ENCODE measurements around the gene ADCY1.

The ADCY1 gene

GRCh38 chr7:45708046-45708950, 134.1 kb downstream of the ADCY1 start:
- ATAC-seq (ENCODE audit: low read depth) (no peak), DNase-seq (ENCODE audit: low spot score in 2 of 2) (no peak)
- H3K4me3 Mint-ChIP-seq = no peak overlapping the region
- H3K27me3 Mint-ChIP-seq = peaks cover 2% of the 10 kb centered on the region
- no peak overlapping the region for H3K27ac Mint-ChIP-seq
- H3K9me3 Mint-ChIP-seq = no peaks in the 10 kb centered on the region
- no peaks in the 10 kb centered on the region for H3K36me3 Mint-ChIP-seq
- no peaks in the 10 kb centered on the region for H3K4me1 Mint-ChIP-seq

DNA sequence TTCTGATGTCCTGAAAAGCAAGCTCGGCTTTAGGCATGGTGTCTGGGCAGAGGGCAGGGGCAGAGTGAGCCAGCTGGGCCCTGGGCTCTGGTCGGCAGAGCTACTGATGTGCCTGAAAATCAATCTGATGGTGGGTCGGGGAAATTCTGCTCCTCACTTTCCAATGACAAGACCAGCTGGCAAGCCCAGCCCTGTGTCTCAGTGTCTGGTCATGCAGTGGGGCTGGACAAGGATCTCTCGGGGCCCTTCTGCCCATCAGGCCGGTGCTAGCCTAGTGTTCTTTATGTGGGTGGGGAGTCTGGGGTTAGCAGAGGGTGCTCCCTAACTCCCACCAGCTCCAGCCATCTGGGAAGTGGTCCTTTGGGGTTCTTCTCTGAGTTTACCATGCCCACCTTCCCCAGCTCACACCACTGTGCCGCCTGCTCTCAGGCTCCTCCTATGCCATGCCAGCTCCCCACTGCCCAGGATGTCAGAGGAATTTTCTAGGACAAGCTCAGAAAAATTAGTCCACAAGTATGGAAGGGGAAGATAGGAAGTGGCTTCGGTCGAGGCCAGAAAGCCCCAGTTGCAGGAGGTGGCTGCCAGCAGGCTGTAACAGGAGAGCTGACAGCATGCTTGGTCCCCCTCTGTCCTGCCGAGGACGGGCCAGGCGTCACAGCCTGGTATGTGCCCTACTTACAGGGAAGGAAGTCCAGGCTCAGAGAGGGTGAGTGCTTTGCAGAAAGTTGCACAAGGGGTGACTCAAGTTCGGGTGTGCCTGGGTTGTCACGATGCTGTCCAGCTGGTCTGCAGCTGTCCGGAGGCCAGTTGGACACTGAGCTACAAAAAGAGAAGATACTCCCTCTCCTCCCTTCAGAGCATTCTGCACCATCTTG, 135.2 kb downstream of the ADCY1 start:
- H3K27ac Mint-ChIP-seq = no peak overlapping the region
- ATAC-seq (ENCODE audit: low read depth) = no peak

GRCh38 chr7:45710271-45711160, 136.3 kb downstream of the ADCY1 start:
- H3K9me3 Mint-ChIP-seq = no peaks in the 10 kb centered on the region
- no peak overlapping the region for H3K4me3 Mint-ChIP-seq
- peaks cover 2% of the 10 kb centered on the region for H3K27me3 Mint-ChIP-seq
- no peaks in the 10 kb centered on the region for H3K4me1 Mint-ChIP-seq
- DNase-seq (ENCODE audit: low spot score in 2 of 2) (no peak), ATAC-seq (ENCODE audit: low read depth) (no peak)
- H3K36me3 Mint-ChIP-seq = no peaks in the 10 kb centered on the region
- no peak overlapping the region for H3K27ac Mint-ChIP-seq

More for the DNA sequence above, 135.2 kb downstream of the ADCY1 start:
- H3K36me3 Mint-ChIP-seq = no peaks in the 10 kb centered on the region
- H3K9me3 Mint-ChIP-seq = no peaks in the 10 kb centered on the region
- no peak overlapping the region for H3K4me3 Mint-ChIP-seq
- H3K27me3 Mint-ChIP-seq = peaks cover 2% of the 10 kb centered on the region
- DNase-seq (ENCODE audit: low spot score in 2 of 2) = no peak
- H3K4me1 Mint-ChIP-seq = no peaks in the 10 kb centered on the region

GRCh38 chr7:45711161-45711490, 137.0 kb downstream of the ADCY1 start:
- H3K4me3 Mint-ChIP-seq = no peak overlapping the region
- H3K36me3 Mint-ChIP-seq = no peaks in the 10 kb centered on the region
- H3K9me3 Mint-ChIP-seq = no peaks in the 10 kb centered on the region
- H3K4me1 Mint-ChIP-seq = no peaks in the 10 kb centered on the region
- H3K27ac Mint-ChIP-seq = no peak overlapping the region
- DNase-seq (ENCODE audit: low spot score in 2 of 2) (no peak), ATAC-seq (ENCODE audit: low read depth) (no peak)
- peaks cover 2% of the 10 kb centered on the region for H3K27me3 Mint-ChIP-seq

DNA sequence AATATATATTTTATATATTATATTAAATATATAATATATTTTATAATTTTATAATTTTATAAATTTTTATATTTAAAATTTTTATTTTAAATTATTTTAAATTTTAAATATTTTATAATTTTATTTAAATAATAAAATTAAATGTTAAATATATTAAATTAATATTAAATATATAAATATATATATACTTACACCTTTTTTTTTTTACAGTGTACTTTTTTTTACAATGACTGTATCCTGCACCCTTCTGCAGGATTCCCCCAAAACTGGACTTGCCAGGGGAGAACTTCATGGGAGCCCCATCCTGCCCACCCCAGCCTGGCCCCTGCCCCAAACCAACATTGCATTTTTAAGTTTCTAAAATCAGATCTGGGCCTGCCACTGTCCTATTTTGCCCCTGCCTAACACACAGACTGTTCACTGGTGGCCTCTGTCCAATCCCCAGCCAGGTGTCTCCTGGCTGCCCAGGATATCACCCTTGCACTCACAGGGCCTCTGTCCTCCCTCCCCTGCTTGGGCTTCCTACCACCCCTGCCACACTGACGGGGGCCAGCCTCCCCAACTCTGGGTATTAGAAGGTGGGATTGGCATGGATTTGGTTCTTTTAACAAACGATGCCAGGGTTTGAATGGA, 138.0 kb downstream of the ADCY1 start:
- DNase-seq (ENCODE audit: low spot score in 2 of 2) (no peak), ATAC-seq (ENCODE audit: low read depth) (no peak)
- Mint-ChIP-seq H3K27ac (no peak overlapping the region), H3K9me3 (no peaks in the 10 kb centered on the region), H3K27me3 (peaks cover 2% of the 10 kb centered on the region), H3K36me3 (no peaks in the 10 kb centered on the region), H3K4me1 (no peaks in the 10 kb centered on the region), H3K4me3 (no peak overlapping the region)

DNA sequence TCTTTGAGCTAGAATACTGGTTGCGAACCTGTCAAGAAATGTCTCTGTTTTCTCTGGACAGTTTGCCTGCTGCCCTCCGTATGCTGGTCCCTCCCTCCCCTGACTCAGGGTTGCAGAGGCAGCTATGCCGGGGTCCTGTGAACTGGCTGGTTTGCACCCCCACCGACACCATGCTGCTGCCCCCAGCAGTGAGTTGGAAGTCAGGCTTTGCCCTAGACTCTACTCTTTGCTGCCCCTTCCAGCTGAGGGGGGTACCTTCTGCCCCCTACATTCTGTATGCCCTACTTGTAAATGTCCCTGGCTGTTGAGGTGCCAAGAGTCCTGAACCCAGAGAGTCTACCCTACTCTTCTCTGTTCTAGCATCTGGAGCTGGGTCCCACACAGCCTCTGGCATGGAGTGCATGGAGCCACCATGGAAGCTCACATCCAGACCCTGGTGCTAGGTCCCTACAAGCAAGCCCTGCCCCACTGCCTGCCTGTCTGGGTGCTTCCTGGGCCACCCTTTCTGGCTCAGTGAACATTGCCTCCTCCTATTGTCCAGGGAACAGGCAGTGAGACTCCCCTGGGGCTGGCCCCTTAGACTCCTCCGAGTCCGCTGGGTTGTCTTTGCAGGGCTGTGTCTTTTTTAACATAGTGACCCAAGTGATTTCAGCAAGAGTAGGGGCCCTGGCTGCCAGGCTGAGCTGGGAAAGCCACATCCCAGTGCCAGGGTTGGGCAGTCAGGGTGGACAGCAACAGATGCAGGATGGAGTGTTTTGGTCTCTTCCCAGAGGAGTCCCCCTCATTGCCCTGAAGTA, 138.9 kb downstream of the ADCY1 start:
- Mint-ChIP-seq H3K4me3 (no peak overlapping the region), H3K4me1 (no peaks in the 10 kb centered on the region), H3K27me3 (peaks cover 2% of the 10 kb centered on the region), H3K27ac (no peak overlapping the region), H3K9me3 (no peaks in the 10 kb centered on the region), H3K36me3 (no peaks in the 10 kb centered on the region)
- ATAC-seq (ENCODE audit: low read depth) (no peak), DNase-seq (ENCODE audit: low spot score in 2 of 2) (no peak)

GRCh38 chr7:45713669-45714520, 139.7 kb downstream of the ADCY1 start:
- peaks cover 2% of the 10 kb centered on the region for H3K27me3 Mint-ChIP-seq
- no peak overlapping the region for H3K27ac Mint-ChIP-seq
- ATAC-seq (ENCODE audit: low read depth) = no peak
- no peak for DNase-seq (ENCODE audit: low spot score in 2 of 2)
- H3K4me3 Mint-ChIP-seq = no peak overlapping the region
- H3K4me1 Mint-ChIP-seq = no peaks in the 10 kb centered on the region
- H3K9me3 Mint-ChIP-seq = no peaks in the 10 kb centered on the region
- no peaks in the 10 kb centered on the region for H3K36me3 Mint-ChIP-seq

DNA sequence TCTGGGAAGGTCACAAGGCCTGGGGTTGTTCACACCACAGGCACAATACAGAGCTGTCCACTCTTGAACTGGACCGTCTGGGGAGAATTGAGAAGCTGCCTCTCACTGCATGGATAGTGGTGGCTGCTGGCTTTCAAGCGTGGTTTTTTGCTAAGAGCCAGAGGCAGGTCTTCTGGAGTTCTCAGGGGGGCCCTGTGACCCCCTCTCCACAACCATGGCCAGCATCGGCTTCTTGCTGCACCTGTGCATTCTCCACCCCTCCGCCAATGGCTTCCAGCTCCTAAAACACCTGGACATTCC, 140.3 kb downstream of the ADCY1 start:
- H3K4me3 Mint-ChIP-seq = no peak overlapping the region
- no peak overlapping the region for H3K27ac Mint-ChIP-seq
- no peaks in the 10 kb centered on the region for H3K36me3 Mint-ChIP-seq
- no peak for DNase-seq (ENCODE audit: low spot score in 2 of 2)
- no peaks in the 10 kb centered on the region for H3K9me3 Mint-ChIP-seq
- H3K27me3 Mint-ChIP-seq = peaks cover 2% of the 10 kb centered on the region
- H3K4me1 Mint-ChIP-seq = peaks cover 1% of the 10 kb centered on the region
- no peak for ATAC-seq (ENCODE audit: low read depth)

DNA sequence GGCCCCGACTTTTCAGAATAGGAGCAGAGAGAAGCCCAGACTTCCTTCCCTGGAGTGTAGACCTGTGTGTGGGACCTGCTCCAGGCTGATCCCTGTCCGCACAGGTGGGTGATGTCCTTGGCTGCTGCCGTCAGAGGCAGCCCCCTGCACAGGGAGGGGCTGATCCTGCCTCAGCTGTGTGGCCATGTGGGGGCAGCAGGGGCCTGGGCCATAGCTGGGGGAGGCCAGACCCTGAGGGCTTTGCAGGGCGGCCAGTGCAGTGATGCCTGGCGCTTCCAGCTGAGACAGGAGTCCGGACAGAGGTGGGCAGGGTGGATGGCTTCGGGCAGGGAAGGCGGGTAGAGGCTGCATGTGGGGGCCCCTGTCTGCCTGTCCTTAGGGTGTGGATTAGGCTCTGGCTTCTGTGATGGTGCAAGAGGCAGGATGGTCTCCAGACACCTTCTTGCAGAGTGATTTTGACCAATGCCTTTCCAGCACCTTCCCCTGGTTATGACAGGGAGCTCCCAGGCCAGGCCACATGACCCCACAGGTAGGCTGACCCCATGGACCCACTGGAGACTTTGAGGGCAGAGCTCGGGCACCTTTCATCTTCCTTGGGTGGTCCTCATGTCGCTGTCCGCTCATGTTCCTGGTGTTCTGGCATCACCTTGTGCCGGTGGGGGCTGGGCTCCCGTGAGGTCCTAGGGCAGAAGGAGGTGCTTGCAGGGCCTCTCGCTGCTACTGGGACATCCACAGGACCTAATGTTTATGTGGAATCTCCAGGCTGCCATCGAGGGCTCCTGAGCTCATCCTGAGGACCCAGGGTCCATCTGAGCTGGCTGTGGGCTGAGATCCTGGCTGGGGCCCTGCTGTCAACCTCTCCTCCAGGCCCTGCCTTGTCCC, 141.5 kb downstream of the ADCY1 start:
- Mint-ChIP-seq H3K36me3 (no peaks in the 10 kb centered on the region), H3K27ac (no peak overlapping the region), H3K4me1 (peaks cover 2% of the 10 kb centered on the region), H3K4me3 (no peak overlapping the region), H3K9me3 (no peaks in the 10 kb centered on the region), H3K27me3 (peaks cover 2% of the 10 kb centered on the region)
- no peak for ATAC-seq (ENCODE audit: low read depth)
- DNase-seq (ENCODE audit: low spot score in 2 of 2) = no peak

DNA sequence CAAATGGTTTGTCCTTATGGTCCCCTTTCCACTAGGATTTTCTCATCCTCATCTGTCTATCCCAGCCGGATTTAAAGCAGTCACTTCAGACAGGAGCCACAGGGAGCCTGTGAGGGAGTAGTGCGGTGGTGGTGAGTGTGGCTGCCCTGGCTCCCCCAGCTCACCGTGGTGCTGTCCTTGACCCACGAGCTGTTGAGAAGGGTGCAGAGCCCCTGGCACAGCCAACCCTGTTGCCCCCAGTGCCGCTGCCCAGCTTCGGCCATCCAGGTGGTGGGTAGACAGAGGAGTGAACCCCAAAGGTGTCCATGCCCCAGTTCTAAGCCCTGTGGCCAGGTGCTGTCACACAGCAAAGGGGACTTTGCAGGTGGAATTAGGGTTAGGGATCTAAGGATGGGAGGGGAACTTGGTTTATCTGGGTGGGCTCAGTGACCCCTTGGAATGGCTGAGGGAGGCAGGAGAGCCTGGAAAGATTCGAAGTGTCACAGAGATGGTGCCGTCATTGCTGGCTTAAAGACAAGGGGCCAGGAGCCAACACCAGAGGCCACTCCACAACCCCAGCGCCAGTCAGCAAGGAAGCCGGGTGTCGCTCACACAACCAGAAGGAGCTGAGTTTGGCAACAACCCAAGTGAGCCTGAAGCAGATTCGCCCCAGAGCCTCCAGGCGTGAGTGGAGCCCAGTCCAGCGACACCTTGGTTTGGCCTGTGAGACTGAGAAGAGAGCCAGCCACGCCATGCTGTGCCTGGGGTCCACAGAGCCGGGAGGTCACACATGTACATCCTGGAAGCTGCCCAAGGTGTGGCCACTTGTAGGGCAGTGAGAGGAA, 142.4 kb downstream of the ADCY1 start:
- no peak overlapping the region for H3K27ac Mint-ChIP-seq
- H3K36me3 Mint-ChIP-seq = no peaks in the 10 kb centered on the region
- ATAC-seq (ENCODE audit: low read depth) (no peak), DNase-seq (ENCODE audit: low spot score in 2 of 2) (no peak)
- no peak overlapping the region for H3K4me3 Mint-ChIP-seq
- H3K4me1 Mint-ChIP-seq = peaks cover 2% of the 10 kb centered on the region
- no peaks in the 10 kb centered on the region for H3K9me3 Mint-ChIP-seq
- H3K27me3 Mint-ChIP-seq = peaks cover 2% of the 10 kb centered on the region

All from memory B cell (primary cell).